Activated CD4-positive, CD25-positive, alpha-beta regulatory T cell treated with anti-CD3 and anti-CD28 coated beads, Interleukin-2, amount 50 U/mL, for 16 hours (primary cell): ENCODE data around the gene BBS12.

ENCODE experiments used
- DNase-seq: peaks from one replicate; pipeline ENCODE4 v3.0.0-alpha.2; 2020; ENCODE audit warnings: low read depth, low spot score

The BBS12 gene

DNA sequence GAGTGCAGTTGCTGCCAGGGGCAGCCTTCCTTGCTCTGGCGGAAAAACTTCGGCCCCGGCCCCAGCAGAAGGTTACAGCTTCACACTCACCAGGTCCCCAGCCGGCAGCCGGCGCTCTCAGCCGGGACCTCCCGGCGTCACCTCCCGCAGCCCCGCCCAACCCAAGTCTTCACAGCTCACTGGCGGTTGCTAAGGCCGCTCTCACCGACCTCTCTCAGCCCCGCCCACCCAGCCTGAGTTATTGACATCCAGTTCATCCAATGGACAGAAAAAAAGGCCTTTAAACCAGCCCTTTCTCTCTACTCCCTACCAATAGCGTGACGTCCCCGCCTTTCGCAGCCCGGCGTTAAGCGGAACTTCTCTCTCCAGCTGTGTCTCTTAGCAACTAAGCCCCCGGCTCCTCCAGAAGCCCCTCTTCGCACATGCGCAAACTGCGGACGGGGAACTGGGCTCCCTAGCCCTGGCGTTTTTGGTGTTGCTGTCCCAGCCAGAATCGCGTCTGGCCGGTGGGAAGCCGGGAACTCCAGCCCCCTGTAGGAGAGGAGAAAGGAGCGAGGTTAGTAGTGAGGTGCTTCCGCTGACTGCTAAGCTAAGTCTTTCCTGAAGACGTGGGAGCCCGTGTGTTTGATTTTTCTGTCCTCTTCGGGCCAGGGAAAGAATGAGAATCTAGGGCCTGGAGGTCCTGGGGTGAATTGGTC is at the start of gene BBS12:
BBS12 (plus strand) TSS at position 376 of the 698 bp plus-strand sequence. CDS start 9,189 bp downstream, outside the sequence.
- DNase-seq = peak; percentile 99

DNA sequence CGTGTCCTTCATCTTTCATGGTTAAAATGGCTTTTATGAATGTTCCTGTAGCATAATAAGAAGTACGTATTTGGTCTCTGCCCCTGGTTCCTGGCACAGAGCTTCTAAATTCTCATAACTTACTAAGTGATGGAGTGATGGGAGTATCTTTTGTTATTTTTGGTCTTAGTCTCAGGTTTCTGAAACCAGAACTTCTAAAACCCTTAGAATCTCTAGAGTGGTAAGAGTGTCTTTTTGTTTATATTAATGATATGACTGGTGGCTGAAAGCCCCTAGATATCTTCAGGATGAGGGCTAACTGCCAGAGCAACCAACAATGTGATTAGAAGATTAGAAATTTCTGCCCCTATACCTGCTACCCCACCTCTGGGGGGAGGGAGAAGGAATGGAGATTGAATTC is 45.8 kb upstream of the BBS12 start:
- DNase-seq = no peak

DNA sequence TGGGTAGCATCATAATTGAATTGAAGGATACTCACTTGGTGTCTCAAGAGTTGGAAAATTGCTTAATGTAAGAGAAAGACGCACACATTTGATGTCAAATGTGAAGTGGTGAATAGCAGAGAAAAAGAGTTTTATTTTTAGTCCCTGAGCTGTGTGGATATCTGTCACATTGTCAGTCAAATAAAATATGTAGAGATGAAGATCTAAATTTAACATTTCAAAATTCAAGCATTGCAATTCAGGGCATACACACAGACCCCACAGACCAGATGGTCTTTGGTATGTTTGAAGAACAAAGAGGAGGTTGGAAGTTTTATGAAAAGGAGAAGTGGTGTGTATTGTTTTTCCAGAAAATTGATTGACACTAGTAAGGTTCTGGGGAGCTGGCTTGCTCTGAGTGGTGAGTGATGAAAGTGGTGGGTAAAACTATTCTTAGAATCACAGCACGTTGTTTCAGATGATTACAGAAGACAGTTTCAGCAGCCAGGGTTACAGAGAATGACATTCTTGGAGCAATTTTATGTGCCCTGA is 44.9 kb upstream of the BBS12 start:
- no peak for DNase-seq

DNA sequence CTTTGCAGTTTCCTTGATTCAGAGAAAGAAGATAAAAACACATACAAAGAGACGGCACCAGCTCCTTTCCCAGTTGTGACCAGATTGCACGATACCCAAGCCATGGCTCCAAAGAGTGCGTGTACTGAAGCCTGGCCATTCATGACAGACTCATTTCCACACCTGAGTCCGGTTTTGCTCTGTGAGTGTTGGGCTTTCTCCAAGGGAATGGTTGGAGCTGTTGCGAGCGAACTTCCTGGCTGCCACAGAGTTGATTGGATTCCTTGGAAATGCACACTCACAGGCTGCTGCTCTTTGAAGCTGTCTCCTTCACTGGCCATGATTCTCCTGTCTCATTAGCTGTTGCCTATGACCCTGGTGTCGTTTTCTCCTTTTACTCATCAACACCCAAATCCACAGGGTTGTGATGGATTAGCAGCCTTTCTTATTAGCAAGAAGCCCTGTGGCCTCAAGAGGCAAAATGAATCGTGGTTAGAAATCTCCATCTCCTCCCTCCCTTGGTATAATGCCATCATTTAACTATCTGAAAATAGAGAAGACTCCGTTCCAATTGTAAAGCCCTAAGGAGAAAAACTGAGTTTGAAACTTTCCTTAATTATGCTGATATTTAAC is 43.9 kb upstream of the BBS12 start:
- DNase-seq = no peak

DNA sequence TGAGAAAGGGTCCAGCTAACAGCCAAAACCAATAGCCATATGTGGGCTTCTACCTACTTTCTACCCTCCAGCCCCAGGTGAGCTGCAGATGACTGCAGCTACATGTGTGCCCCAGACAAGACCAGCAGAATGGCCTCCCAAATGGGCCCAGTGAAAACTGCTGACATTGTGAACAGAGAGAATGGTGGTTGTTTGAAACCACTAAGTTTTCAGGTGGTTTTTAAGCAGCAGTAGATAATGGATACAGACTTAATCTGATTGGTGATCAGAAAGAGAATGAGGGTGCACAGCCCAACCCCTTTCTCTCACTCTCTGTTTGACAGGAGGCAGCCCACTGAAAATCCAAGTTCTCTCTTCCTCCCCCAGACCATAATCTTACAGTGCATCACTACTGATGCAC is 42.5 kb upstream of the BBS12 start:
- no peak for DNase-seq

DNA sequence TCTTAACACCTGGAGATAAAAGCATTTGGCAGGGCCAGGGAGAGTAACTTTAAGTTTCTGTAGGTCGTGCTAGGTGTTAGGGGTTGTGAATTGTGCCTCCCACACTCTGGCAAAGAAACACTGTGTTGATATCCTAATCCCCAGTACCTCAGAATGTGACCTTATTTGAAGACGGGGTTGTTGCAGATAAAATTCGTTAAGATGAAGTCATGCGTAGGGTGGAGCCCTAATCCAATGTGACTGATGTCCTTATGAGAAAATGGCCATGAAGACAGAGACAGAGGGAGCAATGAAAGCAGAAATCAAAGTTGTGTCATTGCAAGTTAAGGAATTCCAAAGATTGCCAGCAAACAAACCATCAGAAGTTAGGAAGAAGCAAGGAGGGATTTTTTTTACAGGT is 40.5 kb upstream of the BBS12 start:
- DNase-seq = no peak

DNA sequence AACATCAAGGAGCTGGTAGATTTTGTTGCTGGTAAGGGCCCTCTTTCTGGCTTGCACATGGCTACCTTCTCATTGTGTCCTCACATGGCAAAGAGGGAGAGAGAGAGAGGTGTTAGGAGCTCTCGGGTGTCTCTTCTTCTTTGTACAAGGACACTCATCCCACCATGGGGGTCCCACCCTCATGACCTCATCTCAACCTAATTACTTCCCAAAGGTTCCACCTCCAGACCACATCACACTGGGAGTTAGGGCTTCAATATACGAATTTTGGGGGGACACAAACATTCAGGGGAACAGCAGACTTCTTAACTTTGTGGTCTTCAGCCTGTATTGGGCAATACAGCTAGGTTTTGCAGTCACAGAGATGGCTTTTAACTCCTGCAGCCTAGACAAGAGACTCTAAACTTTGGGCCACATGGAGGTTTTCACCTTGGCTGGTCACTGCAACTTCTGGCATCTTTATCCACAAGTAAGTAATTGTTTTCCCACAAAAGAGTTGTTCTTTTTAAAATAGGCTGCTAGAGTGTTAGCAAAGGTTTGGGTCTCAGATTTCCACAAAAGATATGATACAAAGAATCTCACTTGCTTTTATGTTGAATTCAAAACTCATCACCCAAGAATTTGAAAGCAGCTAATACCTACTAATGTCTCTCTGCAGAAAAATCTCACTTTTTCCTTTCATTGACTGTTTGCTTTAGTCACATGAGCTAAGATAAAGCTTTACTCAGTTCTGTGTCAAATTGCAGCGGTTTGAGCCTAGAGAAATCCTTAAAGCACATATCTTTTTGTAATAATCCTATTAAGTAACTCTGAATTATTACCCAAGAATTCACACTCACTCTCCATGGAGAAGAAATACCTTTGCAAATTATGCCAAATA is 39.6 kb upstream of the BBS12 start:
- no peak for DNase-seq

DNA sequence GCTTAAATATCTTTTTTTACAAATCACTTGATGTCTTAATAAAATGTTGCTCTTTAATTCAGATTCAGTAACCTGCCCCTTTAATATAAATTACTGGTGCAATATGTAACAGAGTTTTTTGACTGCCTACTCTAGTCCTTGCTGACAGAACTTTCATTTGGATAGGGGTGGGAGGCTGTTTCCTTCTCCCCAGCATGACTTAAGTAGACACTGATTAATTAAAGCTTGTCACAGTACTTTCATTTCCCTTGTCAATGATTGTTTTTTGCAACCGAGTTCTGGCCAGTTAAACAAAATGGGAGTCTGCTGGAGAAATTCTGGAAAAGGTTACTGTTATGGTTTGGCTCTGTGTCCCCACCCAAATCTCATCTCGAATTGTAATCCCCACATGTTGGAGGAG is 37.3 kb upstream of the BBS12 start:
- DNase-seq = no peak

DNA sequence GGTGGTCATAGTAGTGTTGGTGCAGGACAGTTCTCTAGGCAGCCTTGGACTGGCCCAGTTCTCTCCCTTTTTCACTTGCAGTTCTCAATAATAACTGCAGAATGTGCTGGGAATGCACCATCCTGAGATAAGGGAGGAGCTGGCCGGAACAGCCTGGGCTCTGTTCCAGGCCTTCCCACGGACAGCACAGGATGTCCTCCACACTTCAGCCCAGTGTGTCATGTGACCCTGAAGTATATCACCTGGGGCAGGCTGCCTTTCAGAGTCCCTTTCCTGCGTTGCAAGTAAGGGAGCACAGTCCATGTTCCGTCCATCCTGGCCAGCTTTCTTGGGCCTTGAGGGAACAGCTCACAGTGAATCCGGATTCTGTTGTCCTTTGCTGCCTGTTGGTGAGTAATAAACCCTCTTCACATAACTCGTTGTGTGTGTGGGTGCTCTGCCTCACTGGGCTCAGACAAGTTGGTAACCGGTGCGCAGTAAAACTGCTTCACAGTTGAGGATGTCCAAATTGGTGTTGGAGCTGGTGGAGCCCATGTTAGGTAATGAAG is 32.3 kb upstream of the BBS12 start:
- DNase-seq = no peak

DNA sequence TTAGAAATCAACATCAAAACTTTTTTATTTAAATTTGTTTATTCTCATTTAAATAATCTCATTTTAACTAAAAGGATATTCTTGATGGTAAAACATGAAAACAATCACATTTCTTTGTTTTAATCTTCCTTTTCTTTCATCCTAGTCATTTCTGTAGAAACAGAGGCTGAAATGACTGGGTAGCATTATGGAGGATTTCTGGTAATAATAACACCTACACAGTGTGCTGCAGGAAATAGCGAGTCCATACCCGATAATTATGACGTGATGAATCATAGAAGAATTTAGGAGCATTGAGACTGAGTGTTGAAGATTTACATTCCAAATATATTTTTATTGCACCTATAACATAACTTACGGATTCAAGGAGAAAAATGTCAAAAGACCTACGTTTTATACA is 31.4 kb upstream of the BBS12 start:
- DNase-seq = no peak

DNA sequence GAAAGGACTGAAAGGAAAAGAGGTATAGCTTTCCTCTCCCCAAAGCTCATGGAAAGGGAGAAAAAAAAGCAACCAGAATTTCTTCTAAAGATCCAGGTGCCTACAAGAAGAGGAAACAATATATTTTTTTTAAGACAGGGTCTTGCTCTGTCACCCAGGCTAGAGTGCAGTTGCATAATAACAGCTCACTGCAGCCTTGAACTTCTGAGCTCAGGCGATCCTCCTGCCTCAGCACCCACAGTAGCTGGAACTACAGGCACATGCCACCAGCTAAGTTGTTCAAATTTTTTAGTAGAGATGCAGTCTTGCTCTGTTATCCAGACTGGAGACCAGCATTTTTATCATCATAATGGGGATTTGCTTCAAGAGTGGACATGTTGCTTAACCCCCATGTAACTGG is 30.5 kb upstream of the BBS12 start:
- DNase-seq = no peak

DNA sequence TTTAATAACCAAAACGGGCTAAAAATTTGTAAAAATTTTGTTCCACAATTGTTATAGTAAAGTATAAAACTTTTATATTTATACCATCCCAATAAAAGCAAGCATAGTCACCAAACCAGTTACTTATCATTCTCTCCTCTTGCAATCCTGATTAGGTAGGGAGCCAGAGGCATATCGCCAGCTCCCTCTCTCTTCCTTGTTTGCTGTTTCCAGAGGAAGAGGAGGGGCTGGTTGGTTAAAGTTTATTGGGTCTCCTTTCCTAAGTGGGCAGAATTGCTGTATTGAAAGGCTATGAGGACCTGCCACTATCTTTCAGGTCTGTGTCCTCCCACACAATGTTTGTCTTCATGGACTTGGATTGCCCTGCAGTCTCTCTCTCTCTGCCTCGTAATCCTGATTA is 29.6 kb upstream of the BBS12 start:
- DNase-seq = no peak

DNA sequence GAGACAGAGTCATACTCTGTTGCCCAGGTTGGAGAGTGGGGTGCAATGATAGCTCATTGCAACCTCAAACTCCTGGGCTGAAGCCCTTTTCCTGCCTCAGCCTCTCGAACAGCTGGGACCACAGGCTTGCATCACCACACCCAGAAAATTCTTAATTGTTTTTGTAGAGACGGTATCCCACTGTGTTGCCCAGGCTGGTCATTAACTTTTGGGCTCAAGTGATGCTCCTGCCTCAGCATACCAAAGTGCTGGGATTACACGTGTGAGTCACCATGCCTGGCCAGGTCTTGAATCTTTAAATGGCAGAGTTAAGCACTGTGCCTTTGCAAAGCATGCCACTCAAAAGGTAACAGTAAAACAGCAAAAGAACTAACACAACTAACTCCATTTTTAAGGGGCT is 28.6 kb upstream of the BBS12 start:
- no peak for DNase-seq

DNA sequence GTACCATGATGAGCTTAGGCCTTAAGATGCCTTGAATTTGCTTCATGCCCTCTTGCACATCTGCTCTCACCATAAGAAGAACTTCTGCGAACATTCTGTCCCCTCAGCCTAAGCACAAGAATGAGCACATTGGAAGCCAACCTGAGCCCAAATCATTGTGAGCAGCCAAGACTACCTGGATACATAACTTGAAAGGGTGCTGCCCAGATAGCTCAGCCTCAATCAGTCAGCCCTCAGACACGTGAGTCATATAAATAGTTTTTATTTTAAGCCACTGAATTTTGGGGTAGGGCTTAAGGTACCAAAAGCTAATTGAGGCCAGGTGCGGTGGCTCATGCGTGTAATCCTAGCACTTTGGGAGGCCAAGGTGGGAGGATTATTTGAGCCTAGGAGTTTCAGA is 27.5 kb upstream of the BBS12 start:
- DNase-seq = no peak

DNA sequence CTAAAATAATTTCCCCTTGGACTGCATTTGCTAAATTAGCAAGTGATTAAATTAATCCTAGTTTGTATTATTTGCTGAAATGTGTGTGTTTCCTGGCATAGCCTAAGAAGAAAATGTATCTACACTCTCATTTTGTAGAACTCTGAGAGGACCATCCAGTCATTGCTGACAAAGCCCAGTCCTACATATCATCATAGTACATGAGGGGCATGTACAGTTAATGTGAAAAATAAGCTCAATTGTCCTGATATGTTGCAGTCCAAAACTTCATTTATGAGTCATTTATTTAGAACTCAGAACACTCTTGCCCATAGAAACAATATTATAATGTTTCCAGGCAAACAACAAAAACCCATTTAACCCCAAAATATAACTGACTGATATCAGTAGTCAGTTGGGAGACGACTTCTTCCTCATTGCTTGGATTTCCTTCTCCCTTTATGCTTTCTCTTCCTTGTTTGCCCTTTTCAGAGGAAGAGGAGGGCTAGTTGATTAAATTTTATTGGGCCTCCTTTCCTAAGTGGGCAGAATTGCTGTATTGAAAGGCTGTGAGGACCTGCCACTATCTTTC is 26.9 kb upstream of the BBS12 start:
- no peak for DNase-seq

DNA sequence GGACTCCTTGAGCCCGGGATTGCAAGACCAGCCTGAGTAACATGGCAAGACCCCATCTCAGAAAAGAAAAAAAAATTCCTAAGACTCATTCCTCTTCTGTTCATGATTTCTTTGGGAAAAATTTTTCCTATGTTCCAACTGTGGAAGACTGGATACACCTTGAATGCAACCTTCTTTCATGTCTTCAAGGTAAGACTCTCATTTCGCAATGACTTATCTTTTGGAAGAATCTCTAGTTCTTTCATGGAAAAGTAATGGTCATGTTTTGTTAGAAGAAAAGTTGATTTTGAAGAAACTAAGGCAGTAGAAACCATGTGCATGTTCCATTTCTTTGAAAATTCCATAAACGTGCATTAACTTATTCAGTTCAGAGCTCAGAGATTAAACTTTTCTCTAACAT is 26.0 kb upstream of the BBS12 start:
- no peak for DNase-seq

DNA sequence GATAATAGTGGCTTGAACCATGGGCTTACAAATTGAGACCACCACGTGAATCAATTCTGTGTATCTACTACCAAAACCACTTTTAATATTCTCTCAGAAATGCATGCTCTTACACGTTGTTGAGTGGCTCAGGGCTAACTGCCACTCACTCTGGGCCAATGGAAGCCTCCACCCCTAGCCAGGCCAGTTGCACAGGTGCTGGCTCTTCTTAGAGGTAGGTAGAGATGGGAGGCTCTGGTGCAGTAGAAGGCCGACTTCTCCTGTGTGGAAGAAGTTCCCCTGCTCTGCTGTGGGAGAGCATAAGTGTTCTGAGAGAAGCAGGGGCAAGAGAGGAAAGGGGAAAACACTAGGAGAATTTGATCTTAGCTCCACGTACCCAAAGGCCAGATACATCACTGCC is 25.0 kb upstream of the BBS12 start:
- DNase-seq = no peak

DNA sequence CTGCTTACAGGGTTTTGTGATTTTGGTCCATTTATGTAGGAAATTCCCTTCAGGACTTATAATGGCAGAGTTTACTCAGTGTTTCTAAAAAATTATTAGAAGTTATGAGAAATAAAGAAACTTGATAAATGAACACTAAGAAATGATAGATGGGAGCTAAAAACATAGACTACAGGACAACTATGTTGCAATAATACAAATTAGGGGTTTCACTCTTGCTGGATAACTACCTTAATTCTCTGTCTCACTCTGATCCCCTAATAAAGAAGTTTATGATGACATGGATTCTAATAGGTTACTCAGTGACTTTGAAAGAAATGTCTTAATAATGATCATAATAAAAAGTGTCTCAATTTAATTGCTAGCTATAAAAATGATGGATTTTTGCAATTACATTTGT is 23.3 kb upstream of the BBS12 start:
- no peak for DNase-seq

DNA sequence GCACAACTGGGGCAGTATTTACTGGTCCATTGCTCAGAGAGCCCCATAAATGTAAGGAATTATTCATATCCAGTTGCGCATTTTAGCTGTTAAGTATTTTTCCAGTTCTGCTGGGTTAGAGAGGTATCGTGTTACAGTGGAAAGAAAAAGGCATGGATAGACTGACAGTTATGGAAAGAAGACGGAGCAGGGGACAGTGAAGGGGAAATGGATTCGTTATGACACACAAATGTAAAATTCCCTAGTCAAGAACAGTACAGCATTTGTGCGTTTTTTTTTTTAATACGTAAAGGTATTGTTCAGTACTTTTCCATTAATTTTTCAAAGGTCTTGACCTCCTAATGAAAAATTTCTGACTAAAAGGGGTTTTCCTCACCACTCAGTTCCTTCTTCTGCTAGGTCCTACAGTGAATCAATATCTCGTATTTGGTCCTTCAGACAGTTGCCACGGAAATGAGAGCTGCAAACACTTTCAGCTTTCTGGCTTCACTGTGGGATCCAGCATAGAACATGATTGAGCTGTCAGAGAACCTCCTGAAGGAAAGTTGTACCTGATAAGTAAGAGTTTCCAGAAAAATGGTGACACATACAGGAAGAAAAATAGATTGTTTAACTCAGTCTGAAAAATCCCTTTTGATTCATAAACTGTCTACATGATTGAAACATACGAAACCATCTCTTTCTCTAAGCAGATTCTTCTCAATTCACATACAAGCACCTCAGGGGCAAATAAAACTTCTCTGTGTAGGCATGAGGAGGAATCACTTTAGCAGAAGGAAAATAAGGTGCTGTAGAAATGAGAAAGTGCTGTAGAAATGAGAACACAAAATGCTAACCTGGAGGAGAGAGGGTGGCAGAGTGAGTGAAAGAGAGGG is 21.8 kb upstream of the BBS12 start:
- DNase-seq = no peak

DNA sequence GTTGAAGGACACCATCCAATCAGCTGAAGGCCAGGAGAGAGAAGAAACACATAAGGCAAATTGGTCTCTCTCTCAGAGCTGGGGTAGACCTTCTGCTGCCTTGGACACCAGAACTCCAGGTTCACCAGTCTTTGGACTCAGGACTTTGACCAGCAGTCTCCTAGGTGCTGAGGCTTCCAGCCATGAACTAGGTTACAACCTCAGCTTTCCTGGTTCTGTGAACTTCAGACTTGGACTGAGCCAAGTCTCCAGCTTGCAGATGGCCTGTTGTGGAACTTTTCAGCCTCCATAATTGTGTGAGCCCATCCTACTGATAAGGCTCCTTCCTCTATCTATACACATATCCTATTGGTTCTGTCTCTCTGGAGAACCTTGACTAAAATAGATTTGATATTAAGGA is 20.6 kb upstream of the BBS12 start:
- no peak for DNase-seq

DNA sequence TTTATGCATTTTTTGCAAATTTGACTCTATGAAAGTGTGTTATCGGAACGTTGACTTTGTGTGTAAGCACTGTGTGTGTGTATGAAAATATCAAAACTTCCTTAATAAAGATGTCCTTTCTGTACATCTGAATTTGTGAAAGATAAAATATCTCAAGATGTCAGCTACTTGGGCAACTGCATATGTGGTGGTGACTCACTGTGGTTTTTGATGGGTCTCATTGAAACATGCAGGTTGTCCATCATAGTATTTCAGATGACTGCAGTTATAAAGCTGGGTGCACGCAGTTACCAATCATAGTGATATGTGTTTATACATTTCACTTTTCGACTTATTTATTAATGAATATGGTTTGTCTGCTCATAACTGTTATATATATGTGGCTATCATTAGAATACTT is 19.7 kb upstream of the BBS12 start:
- DNase-seq = no peak
